Osteoblast (primary cell): Measurements from ENCODE around the gene C11orf21. TPM values are rescaled to one million over a fixed set of nuclear protein-coding genes. Genes with fewer than 3 reads are reported as not detected.

ENCODE experiments used
- DNase-seq: peaks from one replicate; pipeline ENCODE4 v3.0.0; 2011; ENCODE audit warnings: low spot score, mixed read lengths; ENCODE audit not compliant: insufficient read length; ENCODE audit errors: missing footprints
- H2AFZ ChIP-seq: 2 replicates; pipeline ENCODE4 v1.6.0; 2011; ENCODE audit warnings: mild to moderate bottlenecking, low read length
- H3K27ac ChIP-seq: 2 replicates; pipeline ENCODE4 v1.5.1; 2011; ENCODE audit warnings: mild to moderate bottlenecking, low read depth, low read length, moderate library complexity
- H3K27me3 ChIP-seq: 2 replicates; pipeline ENCODE4 v1.6.0; 2012; ENCODE audit warnings: mild to moderate bottlenecking, control low read depth, inconsistent platforms, low read length, moderate library complexity; ENCODE audit not compliant: insufficient read depth
- H3K36me3 ChIP-seq: 2 replicates; pipeline ENCODE4 v1.5.1; 2011; ENCODE audit warnings: mild to moderate bottlenecking, low read length, control low read depth, moderate library complexity; ENCODE audit not compliant: insufficient read depth
- H3K4me1 ChIP-seq: 2 replicates; pipeline ENCODE4 v1.5.1; 2011; ENCODE audit warnings: mild to moderate bottlenecking, low read length, control low read depth, moderate library complexity; ENCODE audit not compliant: insufficient read depth
- H3K4me2 ChIP-seq: 2 replicates; pipeline ENCODE4 v1.6.0; 2011; ENCODE audit warnings: mild to moderate bottlenecking, low read length; ENCODE audit not compliant: insufficient read depth
- H3K4me3 ChIP-seq: fragments of 200-600 bp; sonication (generic); 3 replicates; pipeline ENCODE4 v1.5.1; 2012; ENCODE audit warnings: mild to moderate bottlenecking, low read length, inconsistent platforms; ENCODE audit not compliant: insufficient read depth
- H3K79me2 ChIP-seq: 2 replicates; pipeline ENCODE4 v1.6.0; 2012; ENCODE audit warnings: mild to moderate bottlenecking, low read length, control low read depth, inconsistent platforms; ENCODE audit not compliant: insufficient read depth
- H3K9me3 ChIP-seq: 2 replicates; pipeline ENCODE4 v1.5.1; 2011; ENCODE audit warnings: low read depth, low read length, control low read depth
- H4K20me1 ChIP-seq: 2 replicates; pipeline ENCODE4 v1.6.0; 2012; ENCODE audit warnings: mild to moderate bottlenecking, low read length, control low read depth; ENCODE audit not compliant: insufficient read depth
- total RNA-seq: library from RNA; depleted of rRNA; stranded (reverse); fragments of >200 nt; gene quantifications from 2 replicates; pipeline ENCODE4 v1.2.3, GENCODE V29; 2012
- TF ChIP-seq, protein P1 (sequence below): IDR thresholded peaks from 2 replicates; pipeline ENCODE4 v1.5.1; 2011; ENCODE audit warnings: mild to moderate bottlenecking, low read depth, low read length, moderate library complexity; ENCODE audit errors: extremely low read depth

Gene C11orf21
- total RNA-seq, 1 donor, result 0.36 TPM

DNA sequence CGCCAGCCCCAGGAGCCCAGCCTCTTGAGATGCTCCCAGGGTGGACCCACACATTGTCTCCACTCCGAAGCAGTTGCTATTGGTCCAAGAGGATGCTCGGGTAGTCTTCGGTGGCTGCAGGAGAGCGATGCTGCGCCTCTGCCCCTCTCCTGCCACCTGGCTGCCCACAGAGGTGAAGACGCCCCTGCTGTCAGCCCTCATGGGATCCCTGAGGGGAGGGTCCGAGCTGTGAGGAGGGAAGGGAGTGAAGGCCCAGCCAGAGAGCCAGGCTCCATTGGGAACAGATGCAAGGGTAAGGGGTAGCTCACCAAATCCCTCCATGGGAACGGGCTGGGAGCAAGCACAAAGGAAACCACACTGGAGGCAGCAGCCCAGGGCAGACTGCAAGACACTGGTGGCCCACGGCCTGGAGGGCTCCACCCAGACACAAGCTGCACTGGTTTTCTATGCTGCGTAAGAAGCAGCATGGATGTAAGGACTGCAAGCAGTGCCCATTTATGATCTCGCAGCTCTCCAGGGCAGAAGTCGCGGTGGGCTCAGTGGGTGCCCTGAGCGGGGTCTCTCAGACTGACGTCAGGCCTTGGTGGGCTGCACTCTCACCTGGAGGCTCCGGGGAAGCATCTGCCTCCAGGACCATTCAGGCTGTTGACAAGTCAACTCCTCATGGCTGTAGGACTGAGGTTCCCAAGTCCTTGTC lies 15.8 kb upstream of the C11orf21 start:
- H3K4me3 ChIP-seq, result no peak overlapping the region
- no peaks in the 10 kb centered on the region for H3K27me3 ChIP-seq

GRCh38 chr11:2316963-2317244 lies 15.2 kb upstream of the C11orf21 start:
- Histone ChIP-seq H3K9me3 (no peaks in the 10 kb centered on the region), H3K79me2 (no peaks in the 10 kb centered on the region), H2AFZ (no peak overlapping the region), H3K27ac (no peak overlapping the region), H3K36me3 (no peaks in the 10 kb centered on the region), H3K4me1 (peaks cover 13% of the 10 kb centered on the region), H3K4me2 (no peak overlapping the region), H3K27me3 (no peaks in the 10 kb centered on the region), H3K4me3 (no peak overlapping the region), H4K20me1 (no peaks in the 10 kb centered on the region)
- peak; percentile 29 for DNase-seq
- TF ChIP-seq, protein P1, sequence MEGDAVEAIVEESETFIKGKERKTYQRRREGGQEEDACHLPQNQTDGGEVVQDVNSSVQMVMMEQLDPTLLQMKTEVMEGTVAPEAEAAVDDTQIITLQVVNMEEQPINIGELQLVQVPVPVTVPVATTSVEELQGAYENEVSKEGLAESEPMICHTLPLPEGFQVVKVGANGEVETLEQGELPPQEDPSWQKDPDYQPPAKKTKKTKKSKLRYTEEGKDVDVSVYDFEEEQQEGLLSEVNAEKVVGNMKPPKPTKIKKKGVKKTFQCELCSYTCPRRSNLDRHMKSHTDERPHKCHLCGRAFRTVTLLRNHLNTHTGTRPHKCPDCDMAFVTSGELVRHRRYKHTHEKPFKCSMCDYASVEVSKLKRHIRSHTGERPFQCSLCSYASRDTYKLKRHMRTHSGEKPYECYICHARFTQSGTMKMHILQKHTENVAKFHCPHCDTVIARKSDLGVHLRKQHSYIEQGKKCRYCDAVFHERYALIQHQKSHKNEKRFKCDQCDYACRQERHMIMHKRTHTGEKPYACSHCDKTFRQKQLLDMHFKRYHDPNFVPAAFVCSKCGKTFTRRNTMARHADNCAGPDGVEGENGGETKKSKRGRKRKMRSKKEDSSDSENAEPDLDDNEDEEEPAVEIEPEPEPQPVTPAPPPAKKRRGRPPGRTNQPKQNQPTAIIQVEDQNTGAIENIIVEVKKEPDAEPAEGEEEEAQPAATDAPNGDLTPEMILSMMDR, result no peak

More for the DNA sequence above, 15.8 kb upstream of the C11orf21 start:
- Histone ChIP-seq H3K4me2 (no peak overlapping the region), H3K36me3 (no peaks in the 10 kb centered on the region), H3K79me2 (no peaks in the 10 kb centered on the region), H3K4me1 (peaks cover 8% of the 10 kb centered on the region), H4K20me1 (no peaks in the 10 kb centered on the region), H2AFZ (no peak overlapping the region), H3K9me3 (no peaks in the 10 kb centered on the region), H3K27ac (no peak overlapping the region)
- TF ChIP-seq, protein P1, result no peak
- DNase-seq, result peak; percentile 69

DNA sequence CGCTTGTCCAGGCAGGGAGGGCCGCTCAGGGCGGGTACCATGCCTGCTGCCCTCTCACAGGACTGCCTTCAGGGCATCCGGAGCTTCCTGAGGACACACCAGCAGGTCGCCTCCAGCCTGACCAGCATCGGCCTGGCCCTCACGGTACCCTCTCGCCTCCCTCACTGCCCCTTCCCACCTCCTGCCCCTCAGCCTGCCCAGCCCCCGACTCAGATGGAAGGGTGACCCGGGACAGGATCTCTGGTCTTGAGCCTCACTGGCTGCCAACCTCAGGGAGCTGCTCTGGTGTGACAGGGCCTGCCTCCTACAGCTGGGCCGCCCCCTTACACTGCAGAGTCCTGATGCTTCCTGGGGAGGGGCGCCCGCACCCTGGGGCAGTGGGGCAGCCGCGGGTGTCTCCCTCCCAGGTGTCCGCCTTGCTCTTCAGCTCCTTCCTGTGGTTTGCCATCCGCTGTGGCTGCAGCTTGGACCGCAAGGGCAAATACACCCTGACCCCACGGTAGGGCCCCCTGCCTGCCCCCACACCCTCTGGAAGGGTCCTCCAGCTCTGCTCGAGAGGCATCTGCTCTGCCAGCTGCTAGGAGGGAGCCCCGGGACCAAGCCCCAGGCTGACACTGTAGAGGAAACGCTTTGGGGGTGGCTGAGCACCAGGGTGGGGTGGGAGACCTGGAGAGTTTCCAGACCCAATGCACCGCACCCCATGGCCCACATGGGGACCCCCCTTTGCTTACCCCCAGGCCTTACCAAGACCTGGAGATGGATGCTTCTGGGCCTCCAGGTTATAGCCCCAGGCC lies 14.6 kb upstream of the C11orf21 start:
- Histone ChIP-seq H4K20me1 (no peaks in the 10 kb centered on the region), H3K36me3 (no peaks in the 10 kb centered on the region), H3K4me2 (no peak overlapping the region), H3K79me2 (no peaks in the 10 kb centered on the region), H3K9me3 (no peaks in the 10 kb centered on the region), H3K27ac (no peak overlapping the region), H3K27me3 (no peaks in the 10 kb centered on the region), H2AFZ (no peak overlapping the region), H3K4me3 (no peak overlapping the region), H3K4me1 (peaks cover 13% of the 10 kb centered on the region)
- peak; percentile 68 for DNase-seq
- TF ChIP-seq, protein P1, result no peak
